HepG2 (cell line): Measurements from ENCODE around the gene PFN4. TPM values are rescaled to one million over a fixed set of nuclear protein-coding genes. Genes with fewer than 3 reads are reported as not detected.
A peak's percentile ranks its signal among the peaks of the same experiment; 100 is the strongest.

Experiments
- DR1 ChIP-seq: sonication (generic); formaldehyde crosslinking; IDR thresholded peaks from 2 replicates; pipeline ENCODE4 v1.8.0; 2021; ENCODE audit warnings: mild to moderate bottlenecking, missing genetic modification reagents, inconsistent platforms
- KLF13 ChIP-seq: sonication (generic); formaldehyde crosslinking; IDR thresholded peaks from 2 replicates; pipeline ENCODE4 v1.4.0; 2020; ENCODE audit warnings: mild to moderate bottlenecking, missing genetic modification reagents
- PHF5A ChIP-seq: IDR thresholded peaks from one replicate; pipeline ENCODE4 v1.6.1; 2018; ENCODE audit warnings: low read depth, missing genetic modification reagents; ENCODE audit not compliant: unreplicated experiment
- TBX2 ChIP-seq: sonication (generic); formaldehyde crosslinking; IDR thresholded peaks from 2 replicates; pipeline ENCODE4 v1.5.0; 2020; ENCODE audit warnings: missing genetic modification reagents, mild to moderate bottlenecking, borderline replicate concordance
- ZBTB21 ChIP-seq: sonication (generic); formaldehyde crosslinking; IDR thresholded peaks from 2 replicates; pipeline ENCODE4 v1.4.0; 2020; ENCODE audit warnings: missing genetic modification reagents
- ZNF138 ChIP-seq: sonication (generic); formaldehyde crosslinking; IDR thresholded peaks from 2 replicates; pipeline ENCODE4 v1.5.0; 2020; ENCODE audit warnings: mild to moderate bottlenecking, low read depth, missing genetic modification reagents
- ZNF256 ChIP-seq: sonication (generic); formaldehyde crosslinking; conservative IDR thresholded peaks from 2 replicates; pipeline ENCODE4 v1.4.0; 2020; ENCODE audit warnings: missing genetic modification reagents
- ZNF446 ChIP-seq: sonication (generic); formaldehyde crosslinking; IDR thresholded peaks from 2 replicates; pipeline ENCODE4 v1.5.0; 2020; ENCODE audit warnings: mild to moderate bottlenecking, missing genetic modification reagents
- ZNF543 ChIP-seq: sonication (generic); formaldehyde crosslinking; IDR thresholded peaks from 2 replicates; pipeline ENCODE4 v1.4.0; 2020; ENCODE audit warnings: mild to moderate bottlenecking, missing genetic modification reagents
- polyA plus RNA-seq, 8 experiments: library from polyadenylated mRNA; depleted of rRNA in 3 of 8; stranded (reverse) in 7 of 8; unstranded in 1 of 8; fragments of >200 nt; fragmentation: Illumina TruSeq in 4 of 8; extraction: Trizol in 4 of 8; gene quantifications; 2 replicates each; pipeline versions ENCODE4 v1.2.1 to v1.2.3, GENCODE V29; 2011 to 2016; ENCODE audit warnings: low read depth in 4 of 8, missing spikeins in 1 of 8, mixed read lengths in 1 of 8; ENCODE audit not compliant: insufficient read depth in 1 of 8
- total RNA-seq, 5 experiments: library from RNA; depleted of rRNA; stranded (reverse); fragments of >200 nt; fragmentation: Illumina TruSeq; extraction: Trizol; gene quantifications; 2 replicates each; pipeline ENCODE4 v1.2.3, GENCODE V29; 2016; ENCODE audit warnings: low read depth in 1 of 5
- TF ChIP-seq, protein P1 (sequence below): sonication (generic); formaldehyde crosslinking; IDR thresholded peaks from 2 replicates; pipeline ENCODE4 v1.4.0; 2020; ENCODE audit warnings: missing genetic modification reagents, borderline replicate concordance
- TF ChIP-seq, protein P2 (sequence below): sonication (generic); formaldehyde crosslinking; IDR thresholded peaks from 2 replicates; pipeline ENCODE4 v1.5.0; 2020; ENCODE audit warnings: missing genetic modification reagents
- TF ChIP-seq, protein P3 (sequence below): sonication (generic); formaldehyde crosslinking; IDR thresholded peaks from 2 replicates; pipeline ENCODE4 v1.8.0; 2022; ENCODE audit warnings: mild to moderate bottlenecking, missing genetic modification reagents, borderline replicate concordance
- TF ChIP-seq, protein P4 (sequence below): IDR thresholded peaks from 2 replicates; pipeline ENCODE4 v1.6.1; 2016; ENCODE audit warnings: low read depth

PFN4 gene
- total and polyA plus RNA-seq, 2 of the 13 experiments (the other 11 are each of a cell fraction or from before 2014, with no cell fraction given), result 0.12 to 0.20 TPM

DNA sequence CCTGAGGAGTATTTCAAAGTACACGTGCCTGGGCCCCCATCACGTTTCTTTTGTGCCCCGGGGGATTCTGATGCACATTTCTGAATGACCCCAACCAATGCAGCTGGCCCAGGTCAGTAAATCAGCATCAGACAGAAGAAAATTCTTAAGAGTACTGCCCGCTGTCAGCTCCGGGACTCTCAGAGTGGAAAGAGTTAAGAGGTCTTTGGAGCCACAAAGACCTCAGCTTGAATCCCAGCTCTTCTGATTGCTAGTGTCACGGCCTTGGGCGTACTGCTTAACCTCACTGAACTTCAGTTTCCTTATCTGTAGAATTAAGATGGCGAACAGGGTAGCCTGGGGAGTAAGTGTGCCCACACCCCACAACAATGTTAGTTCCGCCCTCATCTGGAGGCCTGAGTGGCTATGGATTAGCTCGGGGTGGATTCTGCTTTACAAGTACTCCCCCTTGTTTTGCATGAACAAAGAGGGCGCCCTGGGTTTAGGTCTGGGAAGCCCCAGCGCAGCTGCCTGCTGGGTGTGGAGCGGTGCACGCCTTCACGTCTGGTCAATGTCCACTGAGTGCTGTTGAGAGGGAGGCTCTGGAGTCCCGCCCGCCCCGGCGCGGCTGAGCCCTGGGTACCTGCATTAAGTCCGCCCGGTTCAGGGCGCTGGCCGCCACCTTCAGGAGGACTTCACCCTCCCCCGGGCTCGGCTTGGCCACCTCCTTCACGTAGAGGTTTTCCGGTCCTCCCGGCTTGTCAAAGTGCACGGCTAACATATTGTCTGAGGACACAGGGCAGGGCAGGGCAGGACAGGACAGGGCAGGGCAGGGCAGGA is 39.4 kb downstream of the PFN4 start (continued):
- TF ChIP-seq, protein P1, sequence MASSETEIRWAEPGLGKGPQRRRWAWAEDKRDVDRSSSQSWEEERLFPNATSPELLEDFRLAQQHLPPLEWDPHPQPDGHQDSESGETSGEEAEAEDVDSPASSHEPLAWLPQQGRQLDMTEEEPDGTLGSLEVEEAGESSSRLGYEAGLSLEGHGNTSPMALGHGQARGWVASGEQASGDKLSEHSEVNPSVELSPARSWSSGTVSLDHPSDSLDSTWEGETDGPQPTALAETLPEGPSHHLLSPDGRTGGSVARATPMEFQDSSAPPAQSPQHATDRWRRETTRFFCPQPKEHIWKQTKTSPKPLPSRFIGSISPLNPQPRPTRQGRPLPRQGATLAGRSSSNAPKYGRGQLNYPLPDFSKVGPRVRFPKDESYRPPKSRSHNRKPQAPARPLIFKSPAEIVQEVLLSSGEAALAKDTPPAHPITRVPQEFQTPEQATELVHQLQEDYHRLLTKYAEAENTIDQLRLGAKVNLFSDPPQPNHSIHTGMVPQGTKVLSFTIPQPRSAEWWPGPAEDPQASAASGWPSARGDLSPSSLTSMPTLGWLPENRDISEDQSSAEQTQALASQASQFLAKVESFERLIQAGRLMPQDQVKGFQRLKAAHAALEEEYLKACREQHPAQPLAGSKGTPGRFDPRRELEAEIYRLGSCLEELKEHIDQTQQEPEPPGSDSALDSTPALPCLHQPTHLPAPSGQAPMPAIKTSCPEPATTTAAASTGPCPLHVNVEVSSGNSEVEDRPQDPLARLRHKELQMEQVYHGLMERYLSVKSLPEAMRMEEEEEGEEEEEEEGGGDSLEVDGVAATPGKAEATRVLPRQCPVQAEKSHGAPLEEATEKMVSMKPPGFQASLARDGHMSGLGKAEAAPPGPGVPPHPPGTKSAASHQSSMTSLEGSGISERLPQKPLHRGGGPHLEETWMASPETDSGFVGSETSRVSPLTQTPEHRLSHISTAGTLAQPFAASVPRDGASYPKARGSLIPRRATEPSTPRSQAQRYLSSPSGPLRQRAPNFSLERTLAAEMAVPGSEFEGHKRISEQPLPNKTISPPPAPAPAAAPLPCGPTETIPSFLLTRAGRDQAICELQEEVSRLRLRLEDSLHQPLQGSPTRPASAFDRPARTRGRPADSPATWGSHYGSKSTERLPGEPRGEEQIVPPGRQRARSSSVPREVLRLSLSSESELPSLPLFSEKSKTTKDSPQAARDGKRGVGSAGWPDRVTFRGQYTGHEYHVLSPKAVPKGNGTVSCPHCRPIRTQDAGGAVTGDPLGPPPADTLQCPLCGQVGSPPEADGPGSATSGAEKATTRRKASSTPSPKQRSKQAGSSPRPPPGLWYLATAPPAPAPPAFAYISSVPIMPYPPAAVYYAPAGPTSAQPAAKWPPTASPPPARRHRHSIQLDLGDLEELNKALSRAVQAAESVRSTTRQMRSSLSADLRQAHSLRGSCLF, result no peak
- TF ChIP-seq, protein P2, sequence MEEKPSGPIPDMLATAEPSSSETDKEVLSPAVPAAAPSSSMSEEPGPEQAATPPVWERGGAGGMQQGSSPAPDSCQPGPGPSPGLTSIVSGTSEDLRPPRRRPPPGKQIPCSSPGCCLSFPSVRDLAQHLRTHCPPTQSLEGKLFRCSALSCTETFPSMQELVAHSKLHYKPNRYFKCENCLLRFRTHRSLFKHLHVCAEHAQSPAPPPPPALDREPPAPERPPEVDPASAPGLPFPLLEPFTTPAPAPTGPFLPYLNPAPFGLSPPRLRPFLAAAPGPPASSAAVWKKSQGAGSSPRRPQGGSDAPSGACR (CRISPR knock-in tag), result no peak; the same call in none of the 2 replicates
- TF ChIP-seq DR1 (CRISPR knock-in tag), result peak; percentile 66
- no peak; the same call in 1 of the 2 replicates for TF ChIP-seq ZNF256 (CRISPR knock-in tag)
- TF ChIP-seq ZNF446 (CRISPR knock-in tag), result peak; percentile 87; the same call in 1 of the 2 replicates
- no peak for TF ChIP-seq PHF5A (CRISPR knock-in tag)
- peak; percentile 89 for TF ChIP-seq TBX2 (CRISPR knock-in tag)
- TF ChIP-seq ZNF543 (CRISPR knock-in tag), result peak; percentile 90; the same call in 1 of the 2 replicates
- peak; percentile 56; the same call in 1 of the 2 replicates for TF ChIP-seq ZBTB21 (CRISPR knock-in tag)
- TF ChIP-seq ZNF138, result 0 out of 2 replicates have a peak, but pooled peaks have one; percentile 68
- TF ChIP-seq KLF13 (CRISPR knock-in tag), result peak; percentile 93; the same call in 1 of the 2 replicates
- TF ChIP-seq, protein P3, sequence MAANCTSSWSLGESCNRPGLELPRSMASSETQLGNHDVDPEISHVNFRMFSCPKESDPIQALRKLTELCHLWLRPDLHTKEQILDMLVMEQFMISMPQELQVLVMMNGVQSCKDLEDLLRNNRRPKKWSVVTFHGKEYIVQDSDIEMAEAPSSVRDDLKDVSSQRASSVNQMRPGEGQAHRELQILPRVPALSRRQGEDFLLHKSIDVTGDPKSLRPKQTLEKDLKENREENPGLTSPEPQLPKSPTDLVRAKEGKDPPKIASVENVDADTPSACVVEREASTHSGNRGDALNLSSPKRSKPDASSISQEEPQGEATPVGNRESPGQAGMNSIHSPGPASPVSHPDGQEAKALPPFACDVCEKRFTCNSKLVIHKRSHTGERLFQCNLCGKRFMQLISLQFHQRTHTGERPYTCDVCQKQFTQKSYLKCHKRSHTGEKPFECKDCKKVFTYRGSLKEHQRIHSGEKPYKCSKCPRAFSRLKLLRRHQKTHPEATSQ (CRISPR knock-in tag), result no peak; the same call in 1 of the 2 replicates
- TF ChIP-seq, protein P4, sequence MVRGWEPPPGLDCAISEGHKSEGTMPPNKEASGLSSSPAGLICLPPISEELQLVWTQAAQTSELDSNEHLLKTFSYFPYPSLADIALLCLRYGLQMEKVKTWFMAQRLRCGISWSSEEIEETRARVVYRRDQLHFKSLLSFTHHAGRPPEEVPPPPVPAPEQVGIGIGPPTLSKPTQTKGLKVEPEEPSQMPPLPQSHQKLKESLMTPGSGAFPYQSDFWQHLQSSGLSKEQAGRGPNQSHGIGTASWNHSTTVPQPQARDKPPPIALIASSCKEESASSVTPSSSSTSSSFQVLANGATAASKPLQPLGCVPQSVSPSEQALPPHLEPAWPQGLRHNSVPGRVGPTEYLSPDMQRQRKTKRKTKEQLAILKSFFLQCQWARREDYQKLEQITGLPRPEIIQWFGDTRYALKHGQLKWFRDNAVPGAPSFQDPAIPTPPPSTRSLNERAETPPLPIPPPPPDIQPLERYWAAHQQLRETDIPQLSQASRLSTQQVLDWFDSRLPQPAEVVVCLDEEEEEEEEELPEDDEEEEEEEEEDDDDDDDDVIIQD, result peak; percentile 28; the same call in 1 of the 2 replicates
